Vagina (tissue), 2 donors: ENCODE results near the gene P2RY14. TPM values are rescaled to one million over a fixed set of nuclear protein-coding genes. Genes with fewer than 3 reads are reported as not detected.

Experiments used
- DNase-seq, 2 donors: peaks; one replicate each; pipeline ENCODE4 v3.0.0-alpha.2; 2017; ENCODE audit errors: extremely low spot score in 2 of 2
- H3K27ac ChIP-seq: fragments of 200-600 bp; sonication (generic); one replicate; pipeline ENCODE4 v1.5.1; 2019
- H3K27me3 ChIP-seq: fragments of 200-600 bp; sonication (generic); one replicate; pipeline ENCODE4 v1.5.1; 2019
- H3K36me3 ChIP-seq, 2 donors: fragments of 200-600 bp; sonication (generic); one replicate each; pipeline ENCODE4 v1.5.1; 2017 to 2019
- H3K4me1 ChIP-seq: fragments of 200-600 bp; sonication (generic); one replicate; pipeline ENCODE4 v1.5.1; 2019
- H3K4me3 ChIP-seq, 2 donors: fragments of 200-600 bp; sonication (generic); 1 replicate in 1 of 2; 2 replicates in 1 of 2; pipeline ENCODE4 v1.5.1; 2016 to 2019
- H3K9me3 ChIP-seq: fragments of 200-600 bp; sonication (generic); one replicate; pipeline ENCODE4 v1.5.1; 2019
- POLR2A ChIP-seq, 2 donors: fragments of 450-650 bp; IDR thresholded peaks; one replicate each; pipeline ENCODE4 v1.6.1; 2017; ENCODE audit warnings: antibody characterized with exemption in 2 of 2, mild to moderate bottlenecking in 2 of 2, moderate library complexity in 2 of 2
- POLR2AphosphoS5 ChIP-seq, 2 donors: sonication (generic); formaldehyde crosslinking; IDR thresholded peaks; one replicate each; pipeline ENCODE4 v1.9.0; 2017; ENCODE audit warnings: antibody characterized with exemption in 2 of 2, mild to moderate bottlenecking in 2 of 2, low read depth in 1 of 2; ENCODE audit not compliant: insufficient read depth in 1 of 2
- intact Hi-C: fragments of 100-400 bp; cut with DNase I; formaldehyde crosslinking; loops from one replicate; pipeline ENCODE4 v1.15.1; 2023
- total RNA-seq: library from RNA; depleted of rRNA; stranded (reverse); fragments of >200 nt; gene quantifications from one replicate; pipeline ENCODE4 v1.2.3, GENCODE V29; 2016
- TF ChIP-seq, protein P1 (sequence below), 3 experiments: fragments of 450-650 bp in 2 of 3; fragments of 200-600 bp in 1 of 3; sonication (generic) in 1 of 3; IDR thresholded peaks; one replicate each; pipeline ENCODE4 v1.5.1; 2017 to 2019; ENCODE audit warnings: antibody characterized with exemption in 3 of 3, mild to moderate bottlenecking in 2 of 3, moderate library complexity in 2 of 3

The P2RY14 gene
- total RNA-seq, 1 donor from 2014 or later: 0.49 TPM

DNA sequence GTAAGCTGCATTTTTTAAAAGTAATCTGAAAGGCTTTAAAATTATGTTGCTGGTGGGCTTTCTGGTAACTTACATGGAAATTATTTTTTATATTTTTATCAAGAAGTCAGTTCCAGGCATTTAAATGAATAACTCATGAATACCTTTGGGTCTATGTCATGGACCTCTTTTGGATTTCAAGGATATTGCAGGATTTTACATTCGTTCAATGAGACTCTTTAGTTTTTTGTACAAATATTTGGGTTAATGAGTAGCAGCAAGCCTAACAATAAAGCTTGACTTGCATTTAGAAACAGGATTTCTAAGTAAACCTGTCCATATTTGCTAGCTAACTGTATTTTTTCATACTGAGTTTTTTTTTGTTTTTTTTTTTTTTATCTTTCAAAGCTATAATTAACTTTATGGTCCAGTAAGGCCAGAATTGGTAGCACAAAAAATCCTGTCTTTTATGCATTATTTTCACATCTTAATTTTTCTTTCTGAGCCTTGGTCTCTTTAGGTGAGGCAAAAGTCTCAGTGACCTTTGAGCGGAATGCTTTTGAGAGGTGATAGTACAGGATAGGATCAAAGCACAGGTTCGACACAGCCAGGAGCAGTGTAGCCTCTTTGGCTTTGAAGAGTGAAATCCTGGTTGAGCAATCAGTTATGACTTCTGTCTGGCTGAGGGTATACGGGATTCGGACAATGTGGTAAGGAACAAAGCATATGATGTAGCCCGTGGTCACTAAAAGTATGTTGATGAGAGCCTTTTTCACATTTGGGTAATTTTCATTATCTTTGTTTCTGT is 80.2 kb downstream of the P2RY14 start:
- intact Hi-C loops: no loop called here
- Histone ChIP-seq H3K4me3 (no peak overlapping the region), H3K9me3 (no peaks in the 10 kb centered on the region), H3K27ac (no peak overlapping the region), H3K4me1 (no peaks in the 10 kb centered on the region), H3K27me3 (no peaks in the 10 kb centered on the region), H3K36me3 (no peaks in the 10 kb centered on the region)
- DNase-seq: no peak
- TF ChIP-seq POLR2A (IDR thresholded peaks at IDR 0.05) (no peak), POLR2AphosphoS5 (IDR thresholded peaks at IDR 0.05; ENCODE audit: insufficient read depth in 1 of 2, low read depth in 1 of 2) (no peak)
- TF ChIP-seq, protein P1, sequence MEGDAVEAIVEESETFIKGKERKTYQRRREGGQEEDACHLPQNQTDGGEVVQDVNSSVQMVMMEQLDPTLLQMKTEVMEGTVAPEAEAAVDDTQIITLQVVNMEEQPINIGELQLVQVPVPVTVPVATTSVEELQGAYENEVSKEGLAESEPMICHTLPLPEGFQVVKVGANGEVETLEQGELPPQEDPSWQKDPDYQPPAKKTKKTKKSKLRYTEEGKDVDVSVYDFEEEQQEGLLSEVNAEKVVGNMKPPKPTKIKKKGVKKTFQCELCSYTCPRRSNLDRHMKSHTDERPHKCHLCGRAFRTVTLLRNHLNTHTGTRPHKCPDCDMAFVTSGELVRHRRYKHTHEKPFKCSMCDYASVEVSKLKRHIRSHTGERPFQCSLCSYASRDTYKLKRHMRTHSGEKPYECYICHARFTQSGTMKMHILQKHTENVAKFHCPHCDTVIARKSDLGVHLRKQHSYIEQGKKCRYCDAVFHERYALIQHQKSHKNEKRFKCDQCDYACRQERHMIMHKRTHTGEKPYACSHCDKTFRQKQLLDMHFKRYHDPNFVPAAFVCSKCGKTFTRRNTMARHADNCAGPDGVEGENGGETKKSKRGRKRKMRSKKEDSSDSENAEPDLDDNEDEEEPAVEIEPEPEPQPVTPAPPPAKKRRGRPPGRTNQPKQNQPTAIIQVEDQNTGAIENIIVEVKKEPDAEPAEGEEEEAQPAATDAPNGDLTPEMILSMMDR (IDR thresholded peaks at IDR 0.05): no peak

DNA sequence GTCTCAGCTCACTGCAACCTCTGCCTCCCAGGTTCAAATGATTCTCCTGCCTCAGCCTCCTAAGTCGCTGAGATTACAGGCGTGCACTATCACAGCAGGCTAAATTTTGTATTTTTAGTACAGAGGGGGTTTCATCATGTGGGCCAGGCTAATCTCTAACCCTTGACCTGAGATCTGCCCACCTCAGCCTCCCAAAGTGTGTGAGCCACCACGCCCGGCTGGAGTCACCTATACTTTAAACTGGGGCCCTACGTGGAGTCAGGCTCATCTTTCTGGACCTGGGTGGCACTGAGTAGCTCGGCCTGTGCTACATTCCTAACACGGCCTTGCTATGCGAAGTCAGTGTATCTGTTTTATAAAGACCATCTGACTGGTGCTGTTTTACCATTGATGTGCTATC is 81.1 kb downstream of the P2RY14 start:
- no peak overlapping the region for H3K4me3 ChIP-seq
- intact Hi-C loops: no loop called here
- H3K36me3 ChIP-seq: no peaks in the 10 kb centered on the region
- DNase-seq: no peak
- no peaks in the 10 kb centered on the region for H3K9me3 ChIP-seq
- H3K4me1 ChIP-seq: no peaks in the 10 kb centered on the region
- H3K27me3 ChIP-seq: no peaks in the 10 kb centered on the region
- TF ChIP-seq, protein P1 (IDR thresholded peaks at IDR 0.05): no peak
- TF ChIP-seq POLR2AphosphoS5 (IDR thresholded peaks at IDR 0.05; ENCODE audit: insufficient read depth in 1 of 2, low read depth in 1 of 2) (no peak), POLR2A (IDR thresholded peaks at IDR 0.05) (no peak)
- no peak overlapping the region for H3K27ac ChIP-seq

DNA sequence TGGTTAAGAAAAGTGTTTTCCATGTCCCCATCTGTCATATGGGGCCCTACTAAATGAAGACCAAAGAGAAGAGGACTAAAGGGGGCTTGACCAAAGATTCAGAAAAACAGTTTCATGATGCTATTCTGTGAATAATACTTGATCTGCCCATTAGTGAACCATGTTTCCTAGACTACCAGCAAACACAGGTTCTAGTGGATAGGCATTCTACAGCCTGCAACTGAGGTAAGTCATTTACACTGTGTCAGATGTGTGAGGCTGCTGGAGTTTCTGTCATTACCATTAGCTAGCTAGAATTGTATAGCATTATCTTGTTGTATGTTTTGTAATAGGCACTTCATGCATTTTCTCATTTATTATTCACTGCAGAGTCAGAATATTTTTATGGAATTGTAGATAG is 81.9 kb downstream of the P2RY14 start:
- no peaks in the 10 kb centered on the region for H3K27me3 ChIP-seq
- DNase-seq: no peak
- TF ChIP-seq POLR2AphosphoS5 (IDR thresholded peaks at IDR 0.05; ENCODE audit: insufficient read depth in 1 of 2, low read depth in 1 of 2): no peak
- TF ChIP-seq POLR2A (IDR thresholded peaks at IDR 0.05): no peak
- TF ChIP-seq, protein P1 (IDR thresholded peaks at IDR 0.05): no peak
- H3K4me3 ChIP-seq: no peak overlapping the region
- intact Hi-C loops: no loop called here
- no peaks in the 10 kb centered on the region for H3K4me1 ChIP-seq
- no peaks in the 10 kb centered on the region for H3K36me3 ChIP-seq
- H3K9me3 ChIP-seq: no peaks in the 10 kb centered on the region
- no peak overlapping the region for H3K27ac ChIP-seq

DNA sequence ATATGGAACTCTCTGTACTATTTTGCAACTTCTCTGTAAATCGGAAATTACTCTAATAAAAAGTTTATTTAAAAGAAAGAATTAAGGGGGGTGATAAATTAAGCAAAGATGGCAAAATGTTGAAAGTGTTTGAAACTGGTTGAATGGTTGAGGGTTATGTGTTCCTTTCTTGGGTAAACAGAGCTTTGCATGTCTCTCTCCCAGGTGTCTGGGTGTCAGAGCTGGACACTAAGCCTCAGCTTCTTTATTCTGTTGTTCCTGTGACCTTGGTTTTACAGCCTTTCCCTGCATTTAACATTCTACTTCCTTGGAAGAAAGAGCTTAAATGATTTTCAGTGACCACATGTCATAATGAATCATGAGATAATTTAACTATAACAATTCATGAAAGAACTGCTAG is 82.5 kb downstream of the P2RY14 start:
- intact Hi-C loops: no loop called here
- no peak for TF ChIP-seq POLR2A (IDR thresholded peaks at IDR 0.05)
- TF ChIP-seq, protein P1 (IDR thresholded peaks at IDR 0.05): no peak
- no peak for TF ChIP-seq POLR2AphosphoS5 (IDR thresholded peaks at IDR 0.05; ENCODE audit: insufficient read depth in 1 of 2, low read depth in 1 of 2)
- Histone ChIP-seq H3K4me3 (no peak overlapping the region), H3K4me1 (no peaks in the 10 kb centered on the region), H3K27ac (no peak overlapping the region), H3K9me3 (no peaks in the 10 kb centered on the region), H3K27me3 (no peaks in the 10 kb centered on the region), H3K36me3 (no peaks in the 10 kb centered on the region)
- DNase-seq: no peak

DNA sequence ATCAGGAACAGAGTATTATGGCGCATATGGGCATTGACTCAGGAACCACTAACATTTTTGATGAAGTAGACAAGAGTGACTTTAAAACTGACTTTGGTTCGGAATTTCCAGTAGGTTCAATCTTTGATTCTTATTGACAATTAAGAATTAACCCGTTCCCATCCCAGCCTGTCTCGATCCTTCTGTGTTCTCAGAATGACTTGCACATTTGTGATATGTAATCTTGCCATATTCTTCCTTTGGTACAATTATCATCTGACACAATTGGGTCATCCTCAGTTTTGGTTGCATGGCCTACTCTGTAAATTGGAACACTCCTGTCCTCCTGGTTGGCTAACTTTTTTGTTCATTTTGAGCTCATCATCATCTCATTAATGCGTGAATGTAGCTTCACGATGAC is 85.8 kb downstream of the P2RY14 start:
- Histone ChIP-seq H3K9me3 (no peaks in the 10 kb centered on the region), H3K36me3 (no peaks in the 10 kb centered on the region), H3K4me3 (no peak overlapping the region), H3K27ac (no peak overlapping the region), H3K27me3 (no peaks in the 10 kb centered on the region), H3K4me1 (no peaks in the 10 kb centered on the region)
- intact Hi-C loops: no loop called here
- no peak for DNase-seq
- no peak for TF ChIP-seq POLR2AphosphoS5 (IDR thresholded peaks at IDR 0.05; ENCODE audit: insufficient read depth in 1 of 2, low read depth in 1 of 2)
